IPS-15b (cell line): ENCODE measurements around the gene ANK2.

ENCODE experiments used
- H3K27me3 ChIP-seq: one replicate; pipeline ENCODE4 v1.6.1; 2013; ENCODE audit warnings: low read length; ENCODE audit not compliant: control insufficient read depth, insufficient read depth
- H3K36me3 ChIP-seq: one replicate; pipeline ENCODE4 v1.6.1; 2013; ENCODE audit warnings: low read length; ENCODE audit not compliant: control insufficient read depth, insufficient read depth
- H3K4me1 ChIP-seq: one replicate; pipeline ENCODE4 v1.6.1; 2013; ENCODE audit warnings: mild to moderate bottlenecking, low read length; ENCODE audit not compliant: control insufficient read depth, insufficient read depth
- H3K4me3 ChIP-seq: one replicate; pipeline ENCODE4 v1.5.1; 2013; ENCODE audit warnings: low read depth, low read length
- H3K9ac ChIP-seq: one replicate; pipeline ENCODE4 v1.6.1; 2013; ENCODE audit warnings: low read depth, mild to moderate bottlenecking, low read length
- H3K9me3 ChIP-seq: one replicate; pipeline ENCODE4 v1.6.1; 2013; ENCODE audit warnings: mild to moderate bottlenecking, low read length; ENCODE audit not compliant: control insufficient read depth, insufficient read depth

Gene ANK2

GRCh38 chr4:113276464-113277170, 227.2 kb downstream of the ANK2 start:
- Histone ChIP-seq H3K27me3 (no peaks in the 10 kb centered on the region), H3K4me1 (peaks cover 2% of the 10 kb centered on the region), H3K9ac (no peak overlapping the region), H3K36me3 (no peaks in the 10 kb centered on the region), H3K4me3 (no peak overlapping the region), H3K9me3 (no peaks in the 10 kb centered on the region)

- Histone ChIP-seq H3K9me3 (no peaks in the 10 kb centered on the region), H3K36me3 (no peaks in the 10 kb centered on the region), H3K9ac (no peak overlapping the region), H3K4me3 (no peak overlapping the region), H3K4me1 (no peaks in the 10 kb centered on the region), H3K27me3 (no peaks in the 10 kb centered on the region)
Observed at GRCh38 chr4:113278324-113278934, 229.0 kb downstream of the ANK2 start.

- no peak overlapping the region for H3K9ac ChIP-seq
- H3K4me3 ChIP-seq = no peak overlapping the region
- H3K27me3 ChIP-seq = no peaks in the 10 kb centered on the region
- no peaks in the 10 kb centered on the region for H3K9me3 ChIP-seq
- H3K4me1 ChIP-seq = peaks cover 1% of the 10 kb centered on the region
- peaks cover 6% of the 10 kb centered on the region for H3K36me3 ChIP-seq
Observed at GRCh38 chr4:113285501-113285900, 236.0 kb downstream of the ANK2 start.

- H3K9ac ChIP-seq = no peak overlapping the region
- no peaks in the 10 kb centered on the region for H3K9me3 ChIP-seq
- peaks cover 26% of the 10 kb centered on the region for H3K4me1 ChIP-seq
- H3K36me3 ChIP-seq = peaks cover 6% of the 10 kb centered on the region
- no peak overlapping the region for H3K4me3 ChIP-seq
- no peaks in the 10 kb centered on the region for H3K27me3 ChIP-seq
Observed at GRCh38 chr4:113288257-113288656, 238.8 kb downstream of the ANK2 start.

GRCh38 chr4:113288696-113289095, 239.2 kb downstream of the ANK2 start:
- H3K27me3 ChIP-seq = no peaks in the 10 kb centered on the region
- H3K36me3 ChIP-seq = peaks cover 6% of the 10 kb centered on the region
- H3K4me1 ChIP-seq = peaks cover 28% of the 10 kb centered on the region
- no peaks in the 10 kb centered on the region for H3K9me3 ChIP-seq
- no peak overlapping the region for H3K9ac ChIP-seq
- H3K4me3 ChIP-seq = no peak overlapping the region

- Histone ChIP-seq H3K9ac (no peak overlapping the region), H3K9me3 (no peaks in the 10 kb centered on the region), H3K4me3 (no peak overlapping the region), H3K4me1 (peaks cover 32% of the 10 kb centered on the region), H3K36me3 (peaks cover 6% of the 10 kb centered on the region), H3K27me3 (no peaks in the 10 kb centered on the region)
Observed at GRCh38 chr4:113289766-113290165, 240.3 kb downstream of the ANK2 start.

GRCh38 chr4:113290666-113291065, 241.2 kb downstream of the ANK2 start:
- Histone ChIP-seq H3K9me3 (no peaks in the 10 kb centered on the region), H3K4me1 (peaks cover 32% of the 10 kb centered on the region), H3K36me3 (no peaks in the 10 kb centered on the region), H3K4me3 (no peak overlapping the region), H3K9ac (no peak overlapping the region), H3K27me3 (no peaks in the 10 kb centered on the region)

GRCh38 chr4:113292371-113293042, 243.1 kb downstream of the ANK2 start:
- no peaks in the 10 kb centered on the region for H3K36me3 ChIP-seq
- H3K9me3 ChIP-seq = no peaks in the 10 kb centered on the region
- H3K27me3 ChIP-seq = no peaks in the 10 kb centered on the region
- H3K4me1 ChIP-seq = peaks cover 32% of the 10 kb centered on the region
- no peak overlapping the region for H3K9ac ChIP-seq
- peak overlapping the region; percentile 24 for H3K4me3 ChIP-seq

GRCh38 chr4:113293043-113293560, 243.6 kb downstream of the ANK2 start:
- no peaks in the 10 kb centered on the region for H3K9me3 ChIP-seq
- H3K4me1 ChIP-seq = peaks cover 32% of the 10 kb centered on the region
- H3K27me3 ChIP-seq = no peaks in the 10 kb centered on the region
- no peaks in the 10 kb centered on the region for H3K36me3 ChIP-seq
- H3K4me3 ChIP-seq = peak overlapping the region; percentile 24
- no peak overlapping the region for H3K9ac ChIP-seq

GRCh38 chr4:113293674-113294073, 244.2 kb downstream of the ANK2 start:
- Histone ChIP-seq H3K27me3 (no peaks in the 10 kb centered on the region), H3K36me3 (no peaks in the 10 kb centered on the region), H3K4me1 (peaks cover 32% of the 10 kb centered on the region), H3K9ac (no peak overlapping the region), H3K4me3 (no peak overlapping the region), H3K9me3 (no peaks in the 10 kb centered on the region)

GRCh38 chr4:113294908-113295307, 245.5 kb downstream of the ANK2 start:
- Histone ChIP-seq H3K4me1 (peaks cover 32% of the 10 kb centered on the region), H3K9ac (no peak overlapping the region), H3K4me3 (no peak overlapping the region), H3K9me3 (no peaks in the 10 kb centered on the region), H3K36me3 (no peaks in the 10 kb centered on the region), H3K27me3 (no peaks in the 10 kb centered on the region)
